H1 (cell line): ENCODE measurements around the gene TAT. TPM values are rescaled to one million over a fixed set of nuclear protein-coding genes. Genes with fewer than 3 reads are reported as not detected.
"Not testable (repeated sequence)": the region's sequence is repeated elsewhere in the genome, so short reads cannot be mapped to it uniquely, and the experiment has no call there.

Experiments
- CTCF ChIA-PET: fragments of 300-600 bp; sonication (Branson Sonifier 250); formaldehyde crosslinking; loops from one replicate; lab custom pipeline; 2021; ENCODE audit not compliant: partially characterized antibody; lab: Charles Lee
- POLR2A ChIA-PET: fragments of 300-600 bp; sonication (Branson Sonifier 250); formaldehyde crosslinking; loops from one replicate; lab custom pipeline; 2021; ENCODE audit warnings: inconsistent platforms; ENCODE audit not compliant: partially characterized antibody; lab: Charles Lee
- DNase-seq, 2 experiments: peaks; one replicate each; pipeline versions ENCODE4 v3.0.0 to v3.0.0-alpha.2; 2010 to 2022; ENCODE audit warnings: low spot score in 2 of 2, low read depth in 1 of 2, mixed read lengths in 1 of 2
- FAIRE-seq: peaks from 2 replicates; lab custom pipeline; 2011; peaks lifted over from hg19 to GRCh38; lab: Jason Lieb, UNC
- H2AFZ ChIP-seq: 2 replicates; pipeline ENCODE4 v1.8.1; 2012; ENCODE audit warnings: low read length, inconsistent platforms
- H2AK5ac ChIP-seq: 2 replicates; pipeline ENCODE4 v1.6.1; 2013; ENCODE audit warnings: low read depth, low read length
- H2BK120ac ChIP-seq: replicated peaks from 2 replicates; pipeline ENCODE3; 2013; ENCODE audit warnings: low read depth, low read length, inconsistent platforms
- H2BK12ac ChIP-seq: 2 replicates; pipeline ENCODE4 v1.6.1; 2013; ENCODE audit warnings: low read depth, low read length
- H2BK15ac ChIP-seq: 2 replicates; pipeline ENCODE4 v1.6.1; 2013; ENCODE audit warnings: low read length
- H2BK20ac ChIP-seq: 2 replicates; pipeline ENCODE4 v1.6.1; 2013; ENCODE audit warnings: low read length
- H2BK5ac ChIP-seq: 2 replicates; pipeline ENCODE4 v1.6.1; 2013; ENCODE audit warnings: low read depth, low read length
- H3K14ac ChIP-seq: 2 replicates; pipeline ENCODE4 v1.6.1; 2013; ENCODE audit warnings: inconsistent platforms; ENCODE audit not compliant: insufficient read length
- H3K18ac ChIP-seq: 2 replicates; pipeline ENCODE4 v1.6.1; 2013; ENCODE audit warnings: low read length; ENCODE audit errors: extremely low read depth
- H3K23ac ChIP-seq: 2 replicates; pipeline ENCODE4 v1.6.1; 2013; ENCODE audit warnings: inconsistent platforms; ENCODE audit not compliant: insufficient read length
- H3K23me2 ChIP-seq: 2 replicates; pipeline ENCODE4 v1.6.1; 2013; ENCODE audit warnings: low read depth, low read length
- H3K27ac ChIP-seq: 2 replicates; pipeline ENCODE4 v1.6.1; 2011; ENCODE audit warnings: low read depth, low read length, inconsistent platforms
- H3K27me3 ChIP-seq, 4 experiments: replicated peaks in 1 of 4; 1 replicate in 1 of 4; 2 replicates in 3 of 4; pipeline versions ENCODE4 v1.6.1 to v1.8.1; 2011 to 2013; ENCODE audit warnings: low read length in 3 of 4, mild to moderate bottlenecking in 3 of 4, inconsistent platforms in 2 of 4, mixed read lengths in 2 of 4, moderate library complexity in 1 of 4; ENCODE audit not compliant: control insufficient read depth in 3 of 4, insufficient read depth in 3 of 4; ENCODE audit errors: extremely low read depth in 1 of 4
- H3K36me3 ChIP-seq, 4 experiments: 2 replicates each; pipeline versions ENCODE4 v1.6.1 to v1.8.1; 2011 to 2013; ENCODE audit warnings: mild to moderate bottlenecking in 4 of 4, low read length in 3 of 4, moderate library complexity in 2 of 4, control low read depth in 1 of 4, inconsistent platforms in 1 of 4; ENCODE audit not compliant: insufficient read depth in 4 of 4, control insufficient read depth in 2 of 4
- H3K4ac ChIP-seq: replicated peaks from 2 replicates; pipeline ENCODE3; 2013; ENCODE audit warnings: low read length, low read depth, mixed read lengths, inconsistent platforms; ENCODE audit not compliant: insufficient read length
- H3K4me1 ChIP-seq, 4 experiments: replicated peaks in 1 of 4; 1 replicate in 1 of 4; 2 replicates in 3 of 4; pipeline versions ENCODE4 v1.6.1 to v1.8.1; 2011 to 2013; ENCODE audit warnings: low read length in 3 of 4, inconsistent platforms in 2 of 4, mixed read lengths in 1 of 4; ENCODE audit not compliant: insufficient read depth in 4 of 4, control insufficient read depth in 3 of 4
- H3K4me2 ChIP-seq, 2 experiments: 2 replicates each; pipeline versions ENCODE4 v1.6.1 to v1.8.1; 2011 to 2013; ENCODE audit warnings: low read depth in 2 of 2, low read length in 2 of 2, control low read depth in 1 of 2, inconsistent platforms in 1 of 2, mild to moderate bottlenecking in 1 of 2; ENCODE audit not compliant: insufficient read depth in 1 of 2
- H3K4me3 ChIP-seq, 4 experiments: fragments of 200-600, 300-600 bp in 1 of 4; sonication (generic), shearing (Covaris generic), sonication (Bioruptor Twin) in 1 of 4; 2 replicates each; pipeline versions ENCODE4 v1.5.1 to v1.8.1; 2011 to 2016; ENCODE audit warnings: low read length in 4 of 4, low read depth in 3 of 4, control low read depth in 2 of 4, inconsistent platforms in 2 of 4, mild to moderate bottlenecking in 2 of 4, mixed read lengths in 1 of 4, moderate library complexity in 1 of 4; ENCODE audit not compliant: insufficient read depth in 2 of 4; ENCODE audit errors: extremely low read depth in 1 of 4
- H3K56ac ChIP-seq: replicated peaks from 2 replicates; pipeline ENCODE3; 2013; ENCODE audit warnings: low read depth, mild to moderate bottlenecking, mixed read lengths, low read length, inconsistent platforms; ENCODE audit not compliant: insufficient read length
- H3K79me1 ChIP-seq: 2 replicates; pipeline ENCODE4 v1.6.1; 2013; ENCODE audit warnings: low read depth, low read length, control low read depth
- H3K79me2 ChIP-seq, 2 experiments: 2 replicates each; pipeline versions ENCODE4 v1.6.1 to v1.8.1; 2012 to 2013; ENCODE audit warnings: low read length in 2 of 2, mild to moderate bottlenecking in 2 of 2, inconsistent platforms in 1 of 2; ENCODE audit not compliant: insufficient read depth in 2 of 2, control insufficient read depth in 1 of 2
- H3K9ac ChIP-seq, 4 experiments: replicated peaks in 1 of 4; 1 replicate in 1 of 4; 2 replicates in 3 of 4; pipeline versions ENCODE4 v1.6.1 to v1.8.1; 2011 to 2013; ENCODE audit warnings: low read depth in 3 of 4, low read length in 3 of 4, control low read depth in 2 of 4, mild to moderate bottlenecking in 2 of 4, moderate library complexity in 2 of 4, inconsistent platforms in 1 of 4; ENCODE audit errors: extremely low read depth in 1 of 4
- H3K9me3 ChIP-seq, 2 experiments: 2 replicates each; pipeline versions ENCODE4 v1.6.1 to v1.8.1; 2012 to 2013; ENCODE audit warnings: mild to moderate bottlenecking in 2 of 2, moderate library complexity in 2 of 2, control low read depth in 1 of 2, inconsistent platforms in 1 of 2, low read depth in 1 of 2, low read length in 1 of 2, mixed read lengths in 1 of 2; ENCODE audit not compliant: insufficient read depth in 2 of 2
- H4K20me1 ChIP-seq, 2 experiments: replicated peaks in 1 of 2; 2 replicates each; pipeline versions ENCODE3 to v1.8.1; 2011 to 2013; ENCODE audit warnings: inconsistent platforms in 2 of 2, low read length in 2 of 2, mild to moderate bottlenecking in 1 of 2; ENCODE audit not compliant: insufficient read depth in 2 of 2, control insufficient read depth in 1 of 2
- H4K5ac ChIP-seq: 2 replicates; pipeline ENCODE4 v1.6.1; 2013; ENCODE audit warnings: low read length, low read depth, mixed read lengths, inconsistent platforms; ENCODE audit not compliant: insufficient read length
- H4K8ac ChIP-seq: 2 replicates; pipeline ENCODE4 v1.8.0; 2013; ENCODE audit warnings: mild to moderate bottlenecking, moderate library complexity, low read length, inconsistent platforms; ENCODE audit not compliant: insufficient read depth; ENCODE audit errors: extremely low read depth
- H4K91ac ChIP-seq: replicated peaks from 2 replicates; pipeline ENCODE3; 2013; ENCODE audit warnings: low read length, mixed read lengths, inconsistent platforms; ENCODE audit not compliant: insufficient read length
- WGBS, 2 experiments: shearing (Covaris generic) in 1 of 2; methylation state at CpG; one replicate each; pipeline versions ENCODE4 v1.1.6 to v1.1.7; 2013 to 2015; ENCODE audit warnings: low lambda C conversion rate in 2 of 2, mixed read lengths in 2 of 2, inconsistent platforms in 1 of 2, low coverage in 1 of 2, missing lambda C conversion rate in 1 of 2; ENCODE audit not compliant: insufficient replicate concordance in 2 of 2, insufficient coverage in 1 of 2, insufficient read length in 1 of 2; ENCODE audit errors: extremely low coverage in 1 of 2, missing lambda C conversion rate in 1 of 2; 5-methylcytosine and 5-hydroxymethylcytosine counted together
- polyA plus RNA-seq, 7 experiments: library from polyadenylated mRNA; depleted of rRNA in 3 of 7; stranded (reverse) in 5 of 7; unstranded in 2 of 7; fragments of >200 nt in 5 of 7; fragments of 200-250 nt in 2 of 7; gene quantifications; 1 replicate in 5 of 7; 2 replicates in 1 of 7; 4 replicates in 1 of 7; pipeline versions ENCODE4 v1.2.1 to v1.2.3, GENCODE V29; 2011 to 2013; ENCODE audit warnings: missing spikeins in 2 of 7, mixed read lengths in 2 of 7
- total RNA-seq: library from RNA; stranded (reverse); fragmentation: NEBNext Ultra II Directional; extraction: Animal tissue kit (Norgen Biotek cat#: 25700); gene quantifications from 2 replicates; pipeline ENCODE4 v1.2.1, GENCODE V29; 2021

The TAT gene
- total and polyA plus RNA-seq, 2 of the 8 experiments (the other 6 are each of a cell fraction or from before 2014, with no cell fraction given) = 0.03 TPM; not detected in 1

GRCh38 chr16:71598426-71598825, 21.5 kb upstream of the TAT start:
- CTCF ChIA-PET = interaction anchor here (1.1 to 1.2 kb wide), 2 partner anchors 10 to 99 kb away, joined by 3 to 5 read pairs; no protein-coding TSS in a partner anchor
- H3K36me3 ChIP-seq, H3K4ac ChIP-seq, H2BK20ac ChIP-seq, H2BK5ac ChIP-seq, POLR2A ChIA-PET, H3K14ac ChIP-seq, H3K23ac ChIP-seq, H3K4me2 ChIP-seq, DNase-seq, H2AK5ac ChIP-seq, H4K91ac ChIP-seq, H3K23me2 ChIP-seq, FAIRE-seq, H4K5ac ChIP-seq, H3K27ac ChIP-seq, H3K79me2 ChIP-seq, H4K20me1 ChIP-seq, H2BK120ac ChIP-seq, H3K56ac ChIP-seq, H3K4me1 ChIP-seq, H3K9ac ChIP-seq, H3K27me3 ChIP-seq, H4K8ac ChIP-seq, H3K9me3 ChIP-seq, H2BK15ac ChIP-seq, H3K79me1 ChIP-seq, H3K4me3 ChIP-seq, H3K18ac ChIP-seq, H2AFZ ChIP-seq, H2BK12ac ChIP-seq: not testable (repeated sequence)
- WGBS, 2 experiments = 75% methylated on average over 2 of the region's 2 CpGs; no CpG with 5 or more reads in 1 of the 2 experiments

DNA sequence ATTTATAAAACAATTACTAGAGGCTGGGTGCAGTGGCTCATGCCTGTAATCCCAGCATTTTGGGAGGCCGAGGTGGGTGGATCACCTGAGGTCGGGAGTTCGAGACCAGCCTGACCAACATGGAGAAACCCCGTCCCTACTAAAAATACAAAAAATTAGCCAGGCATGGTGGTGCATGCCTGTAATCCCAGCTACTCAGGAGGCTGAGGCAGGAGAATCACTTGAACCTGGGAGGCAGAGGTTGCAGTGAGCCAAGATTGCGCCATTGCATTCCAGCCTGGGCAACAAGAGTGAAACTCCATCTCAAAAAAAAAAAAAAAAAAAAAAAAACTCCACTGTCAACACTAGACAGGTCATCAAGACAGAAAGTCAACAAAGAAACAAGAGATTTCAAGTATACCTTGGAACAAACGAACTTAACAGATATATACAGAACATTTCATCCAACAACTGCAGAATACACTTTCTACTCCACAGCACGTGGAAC, 18.5 kb upstream of the TAT start:
- H2BK120ac ChIP-seq, H3K4me1 ChIP-seq, H2BK20ac ChIP-seq, H2BK15ac ChIP-seq, H3K27ac ChIP-seq, H3K79me2 ChIP-seq, H3K27me3 ChIP-seq, H3K56ac ChIP-seq, H3K4ac ChIP-seq, DNase-seq, H2BK12ac ChIP-seq, FAIRE-seq, H4K8ac ChIP-seq, H3K9ac ChIP-seq, H4K20me1 ChIP-seq, H4K5ac ChIP-seq, H2AFZ ChIP-seq, H3K9me3 ChIP-seq, H3K4me3 ChIP-seq, H3K79me1 ChIP-seq, H3K23me2 ChIP-seq, POLR2A ChIA-PET, H3K23ac ChIP-seq, H3K18ac ChIP-seq, H3K36me3 ChIP-seq, H4K91ac ChIP-seq, H3K14ac ChIP-seq, H3K4me2 ChIP-seq, H2BK5ac ChIP-seq, H2AK5ac ChIP-seq: not testable (repeated sequence)
- 91% methylated on average over 5 of the region's 7 CpGs; no CpG with 5 or more reads in 1 of the 2 experiments for WGBS, 2 experiments
- CTCF ChIA-PET = interaction anchor here (0.7 to 1.3 kb wide), 2 partner anchors 12 to 13 kb away, joined by 3 to 5 read pairs; no protein-coding TSS in a partner anchor
